ENCODE data around the gene TNFSF13. TPM values are rescaled to one million over a fixed set of nuclear protein-coding genes. Genes with fewer than 3 reads are reported as not detected.

The TNFSF13 gene
- total RNA-seq, 1 donor from 2014 or later = 5.6 TPM

GRCh38 chr17:7589204-7589868 lies 30.8 kb downstream of the TNFSF13 start:
- peak; percentile 80 for TF ChIP-seq CTCF (IDR thresholded peaks at IDR 0.05; ENCODE audit: unreplicated experiment)
- Mint-ChIP-seq H3K36me3 (ENCODE audit: low read depth, unreplicated experiment) (peaks cover 34% of the 10 kb centered on the region), H3K9me3 (ENCODE audit: unreplicated experiment) (no peaks in the 10 kb centered on the region), H3K27ac (ENCODE audit: unreplicated experiment) (no peak overlapping the region), H3K4me3 (ENCODE audit: unreplicated experiment) (no peak overlapping the region), H3K4me1 (ENCODE audit: unreplicated experiment) (peaks cover 6% of the 10 kb centered on the region), H3K27me3 (ENCODE audit: unreplicated experiment) (peaks cover 7% of the 10 kb centered on the region)
- DNase-seq (ENCODE audit: low spot score) = peak; percentile 82

GRCh38 chr17:7589891-7590691 lies 31.5 kb downstream of the TNFSF13 start, which contains the start of gene SOX15:
TSS of gene SOX15 (minus strand) at chr17:7590094. CDS start at chr17:7589676, 418 bp downstream.
- Mint-ChIP-seq H3K27me3 (ENCODE audit: unreplicated experiment) (peaks cover 5% of the 10 kb centered on the region), H3K27ac (ENCODE audit: unreplicated experiment) (peak within 1 kb of the TSS; percentile 52), H3K4me3 (ENCODE audit: unreplicated experiment) (peak within 1 kb of the TSS; percentile 82), H3K36me3 (ENCODE audit: low read depth, unreplicated experiment) (peaks cover 32% of the 10 kb centered on the region), H3K9me3 (ENCODE audit: unreplicated experiment) (no peaks in the 10 kb centered on the region), H3K4me1 (ENCODE audit: unreplicated experiment) (peaks cover under 1% of the 10 kb centered on the region)
- no peak for TF ChIP-seq CTCF (IDR thresholded peaks at IDR 0.05; ENCODE audit: unreplicated experiment)
- no peak for DNase-seq (ENCODE audit: low spot score)

GRCh38 chr17:7590743-7591142 lies 32.2 kb downstream of the TNFSF13 start:
- Mint-ChIP-seq H3K4me3 (ENCODE audit: unreplicated experiment) (peak overlapping the region; percentile 82), H3K9me3 (ENCODE audit: unreplicated experiment) (no peaks in the 10 kb centered on the region), H3K27me3 (ENCODE audit: unreplicated experiment) (peaks cover 6% of the 10 kb centered on the region), H3K27ac (ENCODE audit: unreplicated experiment) (peak overlapping the region; percentile 52), H3K36me3 (ENCODE audit: low read depth, unreplicated experiment) (peaks cover 38% of the 10 kb centered on the region), H3K4me1 (ENCODE audit: unreplicated experiment) (no peaks in the 10 kb centered on the region)
- DNase-seq (ENCODE audit: low spot score) = no peak
- no peak for TF ChIP-seq CTCF (IDR thresholded peaks at IDR 0.05; ENCODE audit: unreplicated experiment)

- peak overlapping the region; percentile 77 for H3K27ac Mint-ChIP-seq (ENCODE audit: unreplicated experiment)
- peaks cover 40% of the 10 kb centered on the region for H3K36me3 Mint-ChIP-seq (ENCODE audit: low read depth, unreplicated experiment)
- no peaks in the 10 kb centered on the region for H3K4me1 Mint-ChIP-seq (ENCODE audit: unreplicated experiment)
- no peak for DNase-seq (ENCODE audit: low spot score)
- TF ChIP-seq CTCF (IDR thresholded peaks at IDR 0.05; ENCODE audit: unreplicated experiment) = no peak
- peaks cover 6% of the 10 kb centered on the region for H3K27me3 Mint-ChIP-seq (ENCODE audit: unreplicated experiment)
- H3K9me3 Mint-ChIP-seq (ENCODE audit: unreplicated experiment) = no peaks in the 10 kb centered on the region
- H3K4me3 Mint-ChIP-seq (ENCODE audit: unreplicated experiment) = no peak overlapping the region
These were observed 33.0 kb downstream of the TNFSF13 start for GRCh38 chr17:7591596-7591995.

All from endothelial cell (in vitro differentiated cells).